OCI-M1 (cell line): Measurements from ENCODE around the gene RAP2A.

Experiments used
- DNase-seq: peaks from one replicate; lab custom pipeline; 2025; lab: John Stamatoyannopoulos, UW

RAP2A gene

GRCh38 chr13:97448503-97449251, 14.7 kb downstream of the RAP2A start:
- DNase-seq: no peak

- no peak for DNase-seq
Measured at GRCh38 chr13:97454699-97455098, 20.7 kb downstream of the RAP2A start.

GRCh38 chr13:97456047-97456446, 22.1 kb downstream of the RAP2A start:
- DNase-seq: no peak

- DNase-seq: no peak
Measured at GRCh38 chr13:97459215-97459777, 25.3 kb downstream of the RAP2A start.

GRCh38 chr13:97460004-97460775, 26.2 kb downstream of the RAP2A start:
- peak; percentile 60 for DNase-seq

- no peak for DNase-seq
Measured at GRCh38 chr13:97460853-97461252, 26.9 kb downstream of the RAP2A start.

DNA sequence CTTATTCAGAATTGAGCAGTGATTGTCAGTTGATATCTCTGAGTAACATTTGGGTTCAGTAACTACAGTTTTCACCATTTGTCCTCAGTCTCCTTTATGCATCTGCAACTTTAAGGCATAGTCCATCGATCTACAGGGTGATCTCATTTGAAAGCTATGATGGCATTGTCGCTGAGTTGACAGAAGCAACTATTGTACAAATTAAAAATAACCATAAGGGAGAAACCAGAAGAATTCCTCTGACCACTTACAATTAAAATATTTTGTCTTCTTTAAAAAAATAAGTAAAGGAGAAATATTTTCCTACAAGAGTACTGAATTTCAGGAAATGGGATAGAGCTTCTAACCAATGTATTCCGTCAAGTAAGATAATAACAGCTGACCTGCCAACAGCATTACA, 30.6 kb downstream of the RAP2A start:
- DNase-seq: no peak

- DNase-seq: no peak
Measured at GRCh38 chr13:97466722-97467121, 32.8 kb downstream of the RAP2A start.

DNA sequence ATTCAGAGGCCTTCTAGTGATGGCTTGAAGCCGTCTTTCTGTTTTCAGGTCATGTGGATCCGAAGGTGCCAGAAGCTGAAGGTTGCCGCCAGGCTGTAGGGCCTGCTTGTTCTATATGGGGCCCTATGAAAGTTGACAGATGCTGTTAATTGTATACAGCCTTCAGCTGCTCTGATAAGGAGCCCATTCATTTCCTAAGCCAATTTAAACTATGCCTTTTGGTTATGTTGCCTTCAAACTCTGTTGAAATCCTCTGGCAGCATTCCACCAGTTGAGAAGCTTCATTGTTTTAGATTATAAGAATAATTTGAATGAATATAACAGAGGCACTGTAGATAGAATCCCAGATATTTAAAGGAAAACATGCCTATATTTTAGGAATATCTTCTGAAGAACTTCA, 34.4 kb downstream of the RAP2A start:
- no peak for DNase-seq

DNA sequence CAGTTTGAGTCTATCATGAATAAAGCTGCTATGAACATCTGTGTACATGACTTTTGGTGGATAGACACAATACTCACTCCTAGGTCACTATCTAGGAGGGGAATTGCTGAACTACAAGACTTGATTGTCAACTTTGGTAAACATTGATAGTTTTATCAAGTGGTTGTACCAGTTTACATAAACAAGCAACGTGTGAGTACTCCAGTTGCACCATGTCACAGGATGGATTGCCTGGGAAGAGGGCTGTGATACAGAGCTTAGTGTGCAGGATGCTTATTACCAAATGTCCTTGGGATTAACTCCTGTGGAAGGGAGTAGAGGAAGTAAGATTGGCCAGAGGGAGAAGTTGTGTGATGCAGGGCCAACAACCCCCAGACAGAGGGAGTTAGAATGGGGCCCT, 37.7 kb downstream of the RAP2A start:
- DNase-seq: no peak

DNA sequence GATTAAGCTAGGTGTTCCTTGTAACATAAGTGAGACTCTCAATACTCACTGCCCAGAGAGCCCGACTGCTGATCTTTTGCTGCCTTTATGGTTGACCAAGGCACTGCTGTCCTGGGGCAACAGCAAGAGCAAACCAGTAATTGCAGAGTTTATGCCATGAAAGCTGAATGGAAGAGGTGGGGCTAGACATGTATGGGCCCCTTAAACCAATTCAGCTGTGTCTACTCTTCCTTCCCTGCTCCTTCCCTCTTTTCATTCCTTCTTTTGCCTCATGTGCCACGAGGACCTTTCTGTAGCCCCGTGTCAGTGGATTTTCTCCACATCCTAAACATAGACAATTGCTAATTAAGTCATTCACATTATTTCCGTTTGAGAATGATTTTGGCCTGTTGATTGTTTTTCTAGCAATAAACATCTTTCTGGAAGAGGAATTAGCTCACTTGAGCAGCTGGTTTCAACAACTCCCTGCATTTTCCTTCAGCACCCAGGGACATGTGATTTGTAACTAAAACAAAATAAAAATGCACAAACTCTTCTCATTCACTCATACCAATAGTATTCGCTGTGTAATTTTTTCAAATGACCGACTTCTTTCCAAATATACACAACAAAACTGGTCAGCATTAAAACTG, 40.5 kb downstream of the RAP2A start:
- no peak for DNase-seq

DNA sequence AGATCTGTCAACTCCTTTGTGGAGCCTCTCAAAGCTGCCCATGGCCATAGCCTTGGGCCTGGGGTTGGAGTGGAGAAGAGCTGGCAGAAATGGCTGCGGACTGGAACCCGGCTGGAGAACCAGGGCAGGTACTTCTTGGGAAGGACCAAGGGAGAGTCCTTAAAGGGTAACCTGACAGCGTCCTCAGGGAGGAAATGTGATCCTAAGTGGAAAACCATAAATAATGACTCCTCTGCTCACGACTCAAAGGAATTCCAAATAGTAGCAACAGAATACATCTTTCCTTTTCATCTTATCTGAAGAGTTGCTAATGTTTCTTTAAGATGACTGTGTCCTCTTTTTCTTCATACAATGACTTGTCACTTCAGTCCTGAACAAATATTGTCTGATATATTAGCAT, 41.0 kb downstream of the RAP2A start:
- no peak for DNase-seq

- DNase-seq: no peak
Measured at GRCh38 chr13:97477844-97478243, 43.9 kb downstream of the RAP2A start.

- DNase-seq: no peak
Measured at GRCh38 chr13:97478247-97478646, 44.3 kb downstream of the RAP2A start.

DNA sequence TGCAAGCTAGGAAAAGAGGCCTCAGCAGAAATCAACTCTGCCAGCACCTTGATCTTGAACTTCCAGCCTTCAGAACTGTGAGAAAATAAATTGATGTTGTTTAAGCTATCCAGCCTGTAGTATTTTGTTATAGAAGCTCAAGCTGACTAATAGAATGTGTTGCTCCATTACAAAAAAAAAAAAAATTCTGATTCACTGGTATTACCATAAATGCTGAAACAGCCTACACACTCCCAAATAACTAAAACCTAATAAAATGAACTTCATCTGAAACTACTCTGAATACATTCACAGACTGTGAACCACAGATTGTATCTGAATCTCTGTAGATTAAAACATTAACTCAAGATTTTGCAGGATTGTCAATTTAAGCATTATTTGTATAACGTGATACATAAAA, 49.5 kb downstream of the RAP2A start:
- DNase-seq: no peak

GRCh38 chr13:97484301-97484700, 50.3 kb downstream of the RAP2A start:
- no peak for DNase-seq

DNA sequence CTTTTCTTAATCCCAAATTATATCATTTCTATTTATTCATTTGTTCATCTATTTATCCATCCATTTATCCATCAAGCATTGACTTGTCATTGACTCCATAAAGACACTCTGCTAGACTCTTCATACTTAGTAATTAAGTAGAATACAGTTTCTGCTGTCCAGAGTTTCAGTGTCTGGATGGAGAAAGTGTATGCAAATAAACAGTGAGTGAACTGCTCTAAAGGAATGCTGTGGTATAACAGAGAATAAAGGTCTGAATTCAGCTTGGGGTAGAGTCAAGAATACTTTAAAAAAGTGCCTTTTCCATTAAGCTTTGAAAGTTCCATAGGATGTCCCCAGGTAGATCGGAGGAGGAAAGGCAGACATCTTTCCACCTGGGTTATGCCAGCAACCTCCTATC, 51.4 kb downstream of the RAP2A start:
- no peak for DNase-seq

- DNase-seq: no peak
Measured at GRCh38 chr13:97490702-97491307, 56.8 kb downstream of the RAP2A start.

DNA sequence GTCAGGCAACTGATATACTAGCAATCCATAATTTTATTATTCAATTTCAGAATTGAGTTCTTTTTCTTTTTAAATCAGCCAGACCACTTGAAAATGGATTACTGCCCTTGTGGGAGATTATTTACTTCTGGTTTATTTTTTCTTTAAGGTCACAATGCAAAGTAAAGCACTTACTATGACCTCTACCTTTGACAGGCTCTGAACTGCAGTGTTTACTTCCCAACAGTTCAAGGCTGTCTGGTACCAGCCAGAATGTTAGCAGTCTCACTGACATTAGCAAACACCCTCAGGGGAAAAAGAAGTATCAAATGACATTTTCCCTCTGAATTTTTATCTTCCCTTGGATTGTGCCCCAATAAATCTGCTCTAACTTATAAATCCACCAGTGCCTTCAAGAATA, 57.5 kb downstream of the RAP2A start:
- no peak for DNase-seq

GRCh38 chr13:97492257-97492656, 58.3 kb downstream of the RAP2A start:
- no peak for DNase-seq

DNA sequence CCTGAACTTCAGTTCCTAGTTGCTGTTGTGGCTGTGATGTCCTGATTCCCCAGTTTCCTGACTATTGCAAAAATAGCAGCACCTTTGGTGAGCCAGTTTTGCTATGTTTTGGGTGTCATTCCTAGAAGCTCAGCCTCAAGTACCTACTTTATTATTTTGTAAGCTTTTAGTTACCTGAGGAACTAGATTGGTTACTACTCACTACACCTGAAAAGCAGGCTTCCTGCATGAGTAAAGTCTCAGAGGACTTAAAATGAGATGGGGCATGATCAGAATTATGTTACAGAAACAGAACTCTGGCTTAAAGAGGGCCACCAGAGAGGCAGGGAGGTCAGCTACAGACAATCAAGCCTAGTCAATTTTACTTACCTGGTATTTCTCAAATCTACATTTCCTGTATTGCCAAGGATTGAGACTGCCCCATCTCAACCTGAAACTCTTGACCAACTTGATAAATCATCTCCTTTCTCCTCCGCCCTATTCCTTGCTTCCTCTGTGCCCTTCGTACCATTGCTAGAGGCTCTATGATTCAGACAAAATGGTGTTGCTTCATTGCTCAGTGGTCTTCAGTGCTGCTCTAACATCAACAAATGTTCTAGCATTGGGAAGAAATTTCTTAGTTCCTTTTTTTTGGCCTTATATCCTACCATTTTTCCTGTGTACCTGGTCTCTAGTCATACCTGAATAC, 58.9 kb downstream of the RAP2A start:
- no peak for DNase-seq

GRCh38 chr13:97493456-97493855, 59.5 kb downstream of the RAP2A start:
- no peak for DNase-seq
